Left ventricle myocardium inferior (tissue), 1 donor: ENCODE data around the gene NFIA. TPM values are rescaled to one million over a fixed set of nuclear protein-coding genes. Genes with fewer than 3 reads are reported as not detected.

Source experiments
- DNase-seq: peaks from one replicate; pipeline ENCODE4 v3.0.0-alpha.2; 2020
- H3K27ac ChIP-seq: fragments of 200-600 bp; replicated peaks from 2 replicates; pipeline ENCODE4 v1.8.0; 2021
- H3K27me3 ChIP-seq: fragments of 200-600 bp; 2 replicates; pipeline ENCODE4 v1.8.0; 2021; ENCODE audit warnings: low read depth
- H3K36me3 ChIP-seq: fragments of 200-600 bp; 2 replicates; pipeline ENCODE4 v1.8.0; 2021
- H3K4me1 ChIP-seq: fragments of 200-600 bp; 2 replicates; pipeline ENCODE4 v1.8.0; 2021
- H3K4me3 ChIP-seq: fragments of 200-600 bp; 2 replicates; pipeline ENCODE4 v1.8.0; 2021; ENCODE audit warnings: mild to moderate bottlenecking, moderate library complexity
- H3K9me3 ChIP-seq: fragments of 200-600 bp; replicated peaks from 2 replicates; pipeline ENCODE4 v1.8.0; 2021
- CTCF ChIP-seq: fragments of 200-600 bp; IDR thresholded peaks from 2 replicates; pipeline ENCODE4 v1.8.0; 2021; ENCODE audit warnings: antibody characterized with exemption, mild to moderate bottlenecking, borderline replicate concordance
- intact Hi-C: fragments of 100-400 bp; cut with micrococcal nuclease; formaldehyde crosslinking; loops from one replicate; pipeline ENCODE4 v1.11.0; 2022
- total RNA-seq: library from RNA; stranded (reverse); fragmentation: NEBNext Ultra II Directional; extraction: Animal tissue kit (Norgen Biotek cat#: 25700); gene quantifications from one replicate; pipeline ENCODE4 v1.2.1, GENCODE V29; 2021
- donor health status: DM: no; HTN: yes; CAD: no; lungs with severe emphysema.

NFIA gene
- total RNA-seq, 1 donor from 2014 or later: 90.2 TPM

GRCh38 chr1:61201035-61201434 is 118.7 kb downstream of the NFIA start:
- Histone ChIP-seq H3K27me3 (no peaks in the 10 kb centered on the region), H3K36me3 (no peaks in the 10 kb centered on the region), H3K4me1 (peaks cover 69% of the 10 kb centered on the region), H3K9me3 (no peaks in the 10 kb centered on the region), H3K27ac (no peak overlapping the region), H3K4me3 (no peak overlapping the region)
- intact Hi-C loops: no loop called here
- TF ChIP-seq CTCF: no peak
- DNase-seq: no peak

DNA sequence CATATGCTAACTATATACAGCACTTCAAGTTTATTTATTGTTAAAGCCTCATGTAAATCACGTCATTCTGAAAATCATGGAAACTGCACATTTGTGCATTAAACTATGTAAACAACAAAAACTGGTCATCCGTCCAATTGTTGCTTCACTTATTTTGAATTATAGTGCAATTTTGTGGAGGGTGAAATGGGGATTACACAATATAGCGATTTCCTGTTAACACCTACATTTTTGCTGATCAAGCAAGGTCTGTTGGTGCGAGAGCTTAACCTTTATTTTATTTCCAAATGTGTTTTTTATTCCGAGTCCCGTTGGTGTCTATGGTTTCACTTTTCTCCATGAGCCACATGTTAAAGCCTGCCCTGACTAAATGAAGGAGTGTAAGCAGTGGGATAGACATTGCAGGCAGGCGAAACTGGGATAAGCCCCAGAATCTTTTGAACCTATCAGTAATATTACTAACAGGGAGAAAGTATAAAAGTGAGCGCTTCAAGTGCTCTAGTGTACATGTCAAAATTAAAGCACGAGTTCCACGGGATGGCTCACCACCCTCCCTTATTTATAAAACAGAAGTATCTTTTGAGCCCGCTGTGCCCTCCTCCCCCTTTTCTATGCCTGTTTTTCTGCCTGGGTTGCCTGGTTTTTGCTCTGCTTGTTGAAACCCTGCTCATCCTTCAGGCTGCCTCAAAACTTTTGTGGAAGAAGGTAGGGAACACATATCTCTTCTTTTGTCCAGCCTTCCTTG is 120.7 kb downstream of the NFIA start:
- no peak for DNase-seq
- Histone ChIP-seq H3K36me3 (no peaks in the 10 kb centered on the region), H3K9me3 (no peaks in the 10 kb centered on the region), H3K27me3 (no peaks in the 10 kb centered on the region), H3K27ac (no peak overlapping the region), H3K4me1 (peaks cover 66% of the 10 kb centered on the region), H3K4me3 (no peak overlapping the region)
- no peak for TF ChIP-seq CTCF
- intact Hi-C loops: no loop called here

DNA sequence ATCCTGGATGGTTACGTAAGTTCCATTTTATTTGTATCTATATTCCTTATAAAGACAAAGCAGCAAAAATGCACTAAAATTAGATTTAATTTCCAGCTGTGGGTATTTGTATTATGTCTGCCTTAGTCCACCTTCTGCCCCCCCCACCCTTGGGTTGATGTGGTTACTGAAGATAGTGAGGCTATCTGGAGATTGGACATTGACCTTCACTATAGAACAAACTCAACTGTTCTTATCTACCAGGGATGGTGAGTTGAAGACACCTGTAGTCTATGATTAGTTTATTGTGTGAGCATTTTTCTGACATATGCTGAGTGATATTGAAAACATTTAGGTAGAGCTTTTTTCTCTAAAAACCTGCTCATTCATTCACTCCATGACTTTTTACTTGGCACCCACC is 122.2 kb downstream of the NFIA start:
- Histone ChIP-seq H3K9me3 (no peaks in the 10 kb centered on the region), H3K27ac (no peak overlapping the region), H3K27me3 (no peaks in the 10 kb centered on the region), H3K36me3 (no peaks in the 10 kb centered on the region), H3K4me1 (peaks cover 69% of the 10 kb centered on the region), H3K4me3 (no peak overlapping the region)
- intact Hi-C loops: no loop called here
- no peak for DNase-seq
- TF ChIP-seq CTCF: no peak

DNA sequence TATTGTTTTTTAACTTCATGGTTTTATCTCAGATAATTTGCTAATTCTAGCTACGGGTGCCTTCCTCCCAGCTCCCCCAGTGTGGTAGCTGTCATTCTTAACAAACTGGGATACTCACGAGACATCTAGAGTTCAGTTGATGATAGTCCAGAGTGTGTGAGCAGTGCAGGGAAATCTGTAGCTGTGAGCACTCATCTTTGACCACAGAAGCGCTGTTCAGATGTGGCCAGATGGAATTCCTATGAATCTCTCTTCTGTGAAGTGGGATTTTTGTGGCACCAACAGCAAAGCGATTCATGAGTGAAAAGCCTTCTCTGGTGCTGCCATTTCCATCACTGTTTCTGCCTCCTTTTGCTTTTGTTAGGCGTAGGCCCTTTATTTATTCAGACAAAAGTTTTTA is 125.1 kb downstream of the NFIA start:
- intact Hi-C loops: no loop called here
- TF ChIP-seq CTCF: no peak
- Histone ChIP-seq H3K4me3 (no peak overlapping the region), H3K36me3 (no peaks in the 10 kb centered on the region), H3K27ac (no peak overlapping the region), H3K4me1 (peaks cover 65% of the 10 kb centered on the region), H3K27me3 (no peaks in the 10 kb centered on the region), H3K9me3 (no peaks in the 10 kb centered on the region)
- DNase-seq: no peak

DNA sequence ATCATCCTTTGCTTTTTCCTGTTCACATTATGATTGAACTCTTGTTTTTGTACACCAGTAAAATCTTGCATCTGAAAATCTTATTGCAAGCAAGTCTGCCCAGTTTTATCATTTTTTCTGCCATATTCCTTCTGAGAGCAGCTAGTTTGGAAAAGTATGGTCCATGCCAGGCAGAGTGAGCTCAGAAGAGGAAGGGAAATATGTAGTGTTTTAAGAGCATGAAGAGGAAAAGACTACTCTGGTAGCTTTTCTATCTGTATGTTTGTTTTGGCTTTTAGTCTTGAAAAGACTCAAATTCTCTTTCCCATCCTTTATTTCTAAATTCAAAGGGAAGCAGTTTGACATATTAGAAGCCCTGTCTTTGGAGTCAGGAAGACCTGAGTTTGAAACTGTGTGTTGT is 125.8 kb downstream of the NFIA start:
- Histone ChIP-seq H3K9me3 (no peaks in the 10 kb centered on the region), H3K4me3 (no peak overlapping the region), H3K27me3 (no peaks in the 10 kb centered on the region), H3K4me1 (peaks cover 59% of the 10 kb centered on the region), H3K36me3 (no peaks in the 10 kb centered on the region), H3K27ac (peak overlapping the region; percentile 20)
- no peak for TF ChIP-seq CTCF
- DNase-seq: no peak
- intact Hi-C loops: no loop called here
